Stomach smooth muscle (tissue), 2 donors: Measurements from ENCODE around the gene PTPRM.

Source experiments
- H3K27ac ChIP-seq: one replicate; pipeline ENCODE4 v1.7.0; 2013; ENCODE audit warnings: mild to moderate bottlenecking, low read length, inconsistent platforms
- H3K27me3 ChIP-seq, 2 donors: one replicate each; pipeline ENCODE4 v1.7.0; 2013; ENCODE audit warnings: low read length in 2 of 2; ENCODE audit not compliant: insufficient read depth in 2 of 2, control insufficient read depth in 1 of 2
- H3K36me3 ChIP-seq, 2 donors: one replicate each; pipeline ENCODE4 v1.7.0; 2013; ENCODE audit warnings: low read length in 2 of 2; ENCODE audit not compliant: control insufficient read depth in 2 of 2, insufficient read depth in 2 of 2
- H3K4me1 ChIP-seq: one replicate; pipeline ENCODE4 v1.7.0; 2013; ENCODE audit warnings: low read length; ENCODE audit not compliant: control insufficient read depth, insufficient read depth
- H3K4me3 ChIP-seq, 2 donors: one replicate each; pipeline ENCODE4 v1.7.0; 2013; ENCODE audit warnings: low read length in 2 of 2
- H3K9ac ChIP-seq, 2 donors: one replicate each; pipeline ENCODE4 v1.7.0; 2013; ENCODE audit warnings: low read length in 2 of 2, mild to moderate bottlenecking in 1 of 2
- H3K9me3 ChIP-seq, 2 donors: one replicate each; pipeline ENCODE4 v1.7.0; 2013; ENCODE audit warnings: low read length in 2 of 2; ENCODE audit not compliant: control insufficient read depth in 2 of 2
- donor health status: healthy.
- donor health status: Pancreatic carcinoma.

The PTPRM gene

GRCh38 chr18:7669361-7669760 is 102.2 kb downstream of the PTPRM start:
- Histone ChIP-seq H3K36me3 (no peaks in the 10 kb centered on the region), H3K9ac (no peak overlapping the region), H3K4me1 (no peaks in the 10 kb centered on the region), H3K4me3 (no peak overlapping the region), H3K27me3 (no peaks in the 10 kb centered on the region), H3K27ac (no peak overlapping the region), H3K9me3 (no peaks in the 10 kb centered on the region)

GRCh38 chr18:7671105-7671504 is 104.0 kb downstream of the PTPRM start:
- Histone ChIP-seq H3K4me3 (no peak overlapping the region), H3K27me3 (no peaks in the 10 kb centered on the region), H3K36me3 (no peaks in the 10 kb centered on the region), H3K9ac (no peak overlapping the region), H3K9me3 (no peaks in the 10 kb centered on the region), H3K27ac (no peak overlapping the region), H3K4me1 (no peaks in the 10 kb centered on the region)

GRCh38 chr18:7676253-7676873 is 109.2 kb downstream of the PTPRM start:
- H3K9me3 ChIP-seq: no peaks in the 10 kb centered on the region
- H3K27ac ChIP-seq: no peak overlapping the region
- H3K27me3 ChIP-seq: no peaks in the 10 kb centered on the region

DNA sequence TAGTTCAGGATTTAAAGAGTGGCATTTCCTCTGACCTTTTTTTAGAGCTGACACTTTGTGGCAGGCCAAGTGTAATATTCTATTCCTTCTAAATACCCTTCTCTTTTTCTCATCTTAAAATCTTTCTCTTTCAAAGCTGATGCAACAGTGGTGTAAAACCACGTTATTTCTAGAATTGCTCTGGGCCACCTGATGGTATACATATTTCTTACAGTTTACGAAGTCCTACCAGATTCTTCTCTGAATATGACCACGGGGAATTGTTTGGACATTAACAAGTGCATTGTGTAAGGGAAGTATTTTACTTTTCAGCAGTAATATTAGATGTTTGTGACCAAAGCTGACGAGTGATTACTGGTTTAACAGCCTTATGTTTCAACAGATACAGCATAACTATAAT is 109.9 kb downstream of the PTPRM start:
- H3K4me1 ChIP-seq: no peaks in the 10 kb centered on the region
- no peak overlapping the region for H3K9ac ChIP-seq
- no peaks in the 10 kb centered on the region for H3K9me3 ChIP-seq
- no peaks in the 10 kb centered on the region for H3K36me3 ChIP-seq
- H3K27me3 ChIP-seq: no peaks in the 10 kb centered on the region
- no peak overlapping the region for H3K27ac ChIP-seq
- H3K4me3 ChIP-seq: no peak overlapping the region

More at GRCh38 chr18:7676253-7676873, 109.2 kb downstream of the PTPRM start:
- Histone ChIP-seq H3K36me3 (no peaks in the 10 kb centered on the region), H3K4me1 (no peaks in the 10 kb centered on the region), H3K4me3 (no peak overlapping the region), H3K9ac (no peak overlapping the region)

DNA sequence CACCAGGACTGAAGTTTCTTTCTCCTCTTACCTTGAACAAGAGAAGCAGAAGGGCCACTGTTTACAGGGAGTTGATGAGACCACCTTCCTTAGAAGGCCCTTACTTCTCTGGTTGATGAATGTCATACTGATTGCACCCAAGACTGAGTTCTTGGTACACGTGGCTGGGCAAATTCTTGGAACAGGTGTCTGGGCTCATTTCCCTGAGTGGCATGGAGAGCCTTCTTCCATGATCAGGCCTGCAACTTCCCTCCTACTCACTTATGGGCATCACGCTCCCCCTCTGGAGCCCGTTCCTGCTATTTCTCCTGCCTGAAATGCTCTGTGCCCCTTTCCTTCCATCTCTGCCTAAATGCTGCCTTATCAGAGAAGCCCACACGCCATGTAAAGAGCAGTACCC is 110.3 kb downstream of the PTPRM start:
- Histone ChIP-seq H3K4me3 (no peak overlapping the region), H3K9ac (no peak overlapping the region), H3K36me3 (no peaks in the 10 kb centered on the region), H3K9me3 (no peaks in the 10 kb centered on the region), H3K4me1 (no peaks in the 10 kb centered on the region), H3K27me3 (no peaks in the 10 kb centered on the region), H3K27ac (no peak overlapping the region)

DNA sequence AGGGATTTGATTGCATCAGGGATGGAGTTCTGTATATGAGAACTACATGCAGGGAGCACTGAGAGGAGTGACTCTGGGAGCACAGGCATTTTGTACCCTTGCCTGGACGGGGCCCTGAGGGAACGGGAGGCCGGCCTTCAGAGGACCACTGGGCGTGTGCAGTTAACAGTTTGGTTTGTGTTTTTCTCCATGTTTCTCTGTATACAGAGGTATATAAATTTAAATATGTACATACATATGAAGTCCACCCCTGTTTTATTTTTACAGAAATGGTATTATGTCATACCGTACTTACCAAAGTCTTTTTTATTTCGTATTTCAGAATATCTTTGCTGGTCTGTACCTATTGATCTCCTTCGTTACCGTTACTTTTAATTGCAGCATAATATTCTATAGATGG is 111.3 kb downstream of the PTPRM start:
- H3K27ac ChIP-seq: no peak overlapping the region
- H3K9me3 ChIP-seq: no peaks in the 10 kb centered on the region
- no peaks in the 10 kb centered on the region for H3K4me1 ChIP-seq
- H3K4me3 ChIP-seq: no peak overlapping the region
- no peak overlapping the region for H3K9ac ChIP-seq
- no peaks in the 10 kb centered on the region for H3K36me3 ChIP-seq
- H3K27me3 ChIP-seq: no peaks in the 10 kb centered on the region

GRCh38 chr18:7678801-7679200 is 111.7 kb downstream of the PTPRM start:
- H3K9ac ChIP-seq: no peak overlapping the region
- H3K4me1 ChIP-seq: no peaks in the 10 kb centered on the region
- H3K27me3 ChIP-seq: no peaks in the 10 kb centered on the region
- no peak overlapping the region for H3K4me3 ChIP-seq
- H3K9me3 ChIP-seq: no peaks in the 10 kb centered on the region
- H3K27ac ChIP-seq: no peak overlapping the region
- no peaks in the 10 kb centered on the region for H3K36me3 ChIP-seq

DNA sequence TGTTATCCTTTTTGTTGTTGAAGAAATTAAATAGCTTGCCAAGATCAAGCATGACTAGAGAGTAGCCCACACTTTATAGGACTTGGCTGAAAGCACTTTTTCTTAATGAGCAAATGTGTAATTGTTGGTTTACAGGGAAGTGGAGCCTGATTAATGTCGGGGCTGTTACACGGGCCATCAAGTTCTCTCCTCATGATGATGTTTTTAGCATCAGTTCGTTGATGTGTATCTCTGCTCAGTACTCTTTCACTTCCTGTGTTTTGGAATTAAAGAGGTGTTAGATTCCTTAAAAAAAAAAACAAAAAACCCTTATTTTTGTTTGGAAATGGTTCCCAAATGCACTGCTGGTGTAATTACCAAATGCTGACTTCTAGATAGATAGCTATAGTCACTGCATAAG is 114.2 kb downstream of the PTPRM start:
- H3K36me3 ChIP-seq: no peaks in the 10 kb centered on the region
- H3K27me3 ChIP-seq: no peaks in the 10 kb centered on the region
- no peak overlapping the region for H3K27ac ChIP-seq
- no peak overlapping the region for H3K4me3 ChIP-seq
- H3K9ac ChIP-seq: no peak overlapping the region
- no peaks in the 10 kb centered on the region for H3K4me1 ChIP-seq
- H3K9me3 ChIP-seq: no peaks in the 10 kb centered on the region

DNA sequence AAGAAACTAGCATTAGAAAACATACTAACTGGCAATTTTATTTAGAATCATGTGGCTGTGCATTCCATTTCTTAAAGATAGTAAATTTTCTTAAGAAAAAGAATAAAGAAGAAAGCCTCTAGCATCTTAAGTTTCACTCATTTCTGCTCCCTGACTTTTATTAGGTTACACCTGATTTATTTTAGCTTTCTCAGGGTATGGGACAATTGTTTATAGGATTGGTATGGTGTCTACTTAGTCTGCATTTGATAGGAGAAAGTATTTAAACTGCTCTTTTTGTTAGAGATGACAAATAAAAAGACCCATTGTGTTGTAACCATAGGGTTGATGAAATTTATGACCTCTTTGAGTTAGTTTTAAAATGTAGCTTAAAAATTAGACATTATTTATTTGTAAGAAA is 115.2 kb downstream of the PTPRM start:
- Histone ChIP-seq H3K9ac (no peak overlapping the region), H3K27ac (no peak overlapping the region), H3K4me3 (no peak overlapping the region), H3K27me3 (no peaks in the 10 kb centered on the region), H3K9me3 (no peaks in the 10 kb centered on the region), H3K36me3 (no peaks in the 10 kb centered on the region), H3K4me1 (no peaks in the 10 kb centered on the region)

DNA sequence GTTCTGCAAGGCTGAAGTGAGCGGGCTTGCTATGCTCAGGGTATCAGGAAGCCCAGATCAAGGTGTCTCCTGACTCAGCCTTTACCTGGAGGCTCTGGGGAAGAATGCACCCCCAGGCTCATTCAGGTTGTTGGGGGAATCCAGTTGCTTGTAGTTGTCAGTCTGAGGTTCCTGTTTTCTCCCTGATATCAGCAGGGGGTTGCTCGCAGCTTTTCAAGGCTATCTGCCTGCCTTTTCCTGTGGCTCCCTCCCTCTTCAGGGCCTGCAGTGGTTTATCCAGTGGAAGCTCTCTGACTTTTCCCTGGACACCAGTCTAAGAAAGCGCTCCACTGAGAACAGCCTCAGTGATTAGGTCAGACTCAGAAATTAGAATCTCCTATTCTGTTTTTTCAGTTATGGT is 116.6 kb downstream of the PTPRM start:
- Histone ChIP-seq H3K36me3 (no peaks in the 10 kb centered on the region), H3K4me1 (no peaks in the 10 kb centered on the region), H3K4me3 (no peak overlapping the region), H3K9me3 (no peaks in the 10 kb centered on the region), H3K27me3 (no peaks in the 10 kb centered on the region), H3K9ac (no peak overlapping the region), H3K27ac (no peak overlapping the region)

GRCh38 chr18:7684357-7684756 is 117.2 kb downstream of the PTPRM start:
- Histone ChIP-seq H3K4me3 (no peak overlapping the region), H3K9me3 (no peaks in the 10 kb centered on the region), H3K27ac (no peak overlapping the region)

More at GRCh38 chr18:7684357-7684756, 117.2 kb downstream of the PTPRM start:
- H3K4me1 ChIP-seq: no peaks in the 10 kb centered on the region
- H3K9ac ChIP-seq: no peak overlapping the region
- H3K36me3 ChIP-seq: no peaks in the 10 kb centered on the region
- H3K27me3 ChIP-seq: no peaks in the 10 kb centered on the region
